Pons (tissue), 1 donor: Measurements from ENCODE around the gene SLC24A5.
A peak's percentile ranks its signal among the peaks of the same experiment; 100 is the strongest.

Source experiments
- DNase-seq: peaks from one replicate; pipeline ENCODE4 v3.0.0-alpha.2; 2016; ENCODE audit warnings: low spot score

Gene SLC24A5

GRCh38 chr15:48190932-48191573 is 70.3 kb downstream of the SLC24A5 start:
- peak; percentile 67 for DNase-seq

GRCh38 chr15:48191574-48192225 is 70.9 kb downstream of the SLC24A5 start, which contains the start of gene CTXN2:
TSS of gene CTXN2 (plus strand) at chr15:48191665. CDS start at chr15:48201301, 9,636 bp downstream.
- peak; percentile 5 for DNase-seq
